WTC11 (cell line): ENCODE measurements around the gene COG5. TPM values are rescaled to one million over a fixed set of nuclear protein-coding genes. Genes with fewer than 3 reads are reported as not detected.

ENCODE experiments used
- ATAC-seq: fragments of 200-7000 bp; cut with Tn5 transposase; 2 replicates; pipeline ENCODE4 v1.10.0; 2021; ENCODE audit warnings: mild to moderate bottlenecking, moderate library complexity
- CTCF ChIA-PET: fragments of 300-600 bp; sonication (Branson Sonifier 250); formaldehyde crosslinking; loops from one replicate; lab custom pipeline; 2021; ENCODE audit warnings: antibody characterized with exemption; lab: Charles Lee
- POLR2A ChIA-PET: fragments of 350-600 bp; sonication (Branson Sonifier 250); formaldehyde crosslinking; loops from one replicate; lab custom pipeline; 2021; ENCODE audit warnings: antibody characterized with exemption; lab: Charles Lee
- DNase-seq: peaks from one replicate; pipeline ENCODE4 v3.0.0; 2021; ENCODE audit warnings: low spot score
- H3K27ac Mint-ChIP-seq: 2 replicates; pipeline ENCODE4 v1.8.0; 2021; ENCODE audit warnings: mixed read lengths
- H3K27me3 Mint-ChIP-seq: 2 replicates; pipeline ENCODE4 v1.8.0; 2021; ENCODE audit warnings: low read depth, mild to moderate bottlenecking, moderate library complexity, mixed read lengths
- H3K36me3 Mint-ChIP-seq: 2 replicates; pipeline ENCODE4 v1.8.0; 2021; ENCODE audit warnings: mixed read lengths
- H3K4me1 Mint-ChIP-seq: 2 replicates; pipeline ENCODE4 v1.8.0; 2022; ENCODE audit warnings: mixed read lengths
- H3K4me3 Mint-ChIP-seq: 2 replicates; pipeline ENCODE4 v1.8.0; 2021; ENCODE audit warnings: mild to moderate bottlenecking, moderate library complexity, mixed read lengths
- H3K9me3 Mint-ChIP-seq: 2 replicates; pipeline ENCODE4 v1.8.0; 2021; ENCODE audit warnings: mixed read lengths
- CREM ChIP-seq: sonication (generic); formaldehyde crosslinking; IDR thresholded peaks from 2 replicates; pipeline ENCODE4 v1.8.1; 2022; ENCODE audit warnings: mild to moderate bottlenecking, missing genetic modification reagents, moderate library complexity
- FOXK1 ChIP-seq: sonication (generic); formaldehyde crosslinking; IDR thresholded peaks from 2 replicates; pipeline ENCODE4 v1.8.0; 2022; ENCODE audit warnings: mild to moderate bottlenecking, moderate library complexity, missing genetic modification reagents
- GTF2I ChIP-seq: fragments of 250-450 bp; sonication (Bioruptor Pico); conservative IDR thresholded peaks from 2 replicates; pipeline ENCODE4 v1.4.0; 2021; ENCODE audit warnings: mild to moderate bottlenecking
- HMGA2 ChIP-seq: fragments of 250-450 bp; sonication (Bioruptor Pico); IDR thresholded peaks from 2 replicates; pipeline ENCODE4 v1.4.0; 2021; ENCODE audit warnings: mild to moderate bottlenecking, moderate library complexity
- PRRX2 ChIP-seq: fragments of 250-450 bp; sonication (Bioruptor Pico); IDR thresholded peaks from 2 replicates; pipeline ENCODE4 v1.8.0; 2021; ENCODE audit warnings: mild to moderate bottlenecking
- SMAD3 ChIP-seq: sonication (generic); formaldehyde crosslinking; IDR thresholded peaks from 2 replicates; pipeline ENCODE4 v1.8.0; 2022; ENCODE audit warnings: missing genetic modification reagents, mild to moderate bottlenecking, borderline replicate concordance
- SMAD4 ChIP-seq: sonication (generic); formaldehyde crosslinking; IDR thresholded peaks from 2 replicates; pipeline ENCODE4 v1.8.0; 2022; ENCODE audit warnings: mild to moderate bottlenecking, missing genetic modification reagents
- TEAD1 ChIP-seq: sonication (generic); formaldehyde crosslinking; IDR thresholded peaks from 2 replicates; pipeline ENCODE4 v1.8.0; 2022; ENCODE audit warnings: mild to moderate bottlenecking, missing genetic modification reagents
- ZNF232 ChIP-seq: sonication (generic); formaldehyde crosslinking; IDR thresholded peaks from 2 replicates; pipeline ENCODE4 v1.8.0; 2022; ENCODE audit warnings: mild to moderate bottlenecking, missing genetic modification reagents
- ZNF423 ChIP-seq: fragments of 250-450 bp; sonication (Bioruptor Pico); IDR thresholded peaks from 2 replicates; pipeline ENCODE4 v2.1.2; 2022; ENCODE audit warnings: mild to moderate bottlenecking, moderate library complexity
- total RNA-seq: library from RNA; stranded (reverse); gene quantifications from 3 replicates; pipeline ENCODE4 v1.2.3, GENCODE V29; 2021
- TF ChIP-seq, protein P1 (sequence below): fragments of 250-450 bp; sonication (Bioruptor Pico); IDR thresholded peaks from 2 replicates; pipeline ENCODE4 v1.9.0; 2021; ENCODE audit warnings: mild to moderate bottlenecking, borderline replicate concordance
- TF ChIP-seq, protein P2 (sequence below): sonication (generic); formaldehyde crosslinking; IDR thresholded peaks from 2 replicates; pipeline ENCODE4 v1.8.1; 2022; ENCODE audit warnings: low read depth, mild to moderate bottlenecking, moderate library complexity, missing genetic modification reagents, borderline replicate concordance
- TF ChIP-seq, protein P3 (sequence below): sonication (generic); formaldehyde crosslinking; conservative IDR thresholded peaks from 2 replicates; pipeline ENCODE4 v1.8.1; 2022; ENCODE audit warnings: mild to moderate bottlenecking, missing genetic modification reagents
- TF ChIP-seq, protein P4 (sequence below): fragments of 250-450 bp; sonication (Bioruptor Pico); IDR thresholded peaks from 2 replicates; pipeline ENCODE4 v1.9.0; 2021; ENCODE audit warnings: mild to moderate bottlenecking
- TF ChIP-seq, protein P5 (sequence below): fragments of 200-600 bp; IDR thresholded peaks from 2 replicates; pipeline ENCODE4 v1.8.0; 2022; ENCODE audit warnings: antibody characterized with exemption
- TF ChIP-seq, protein P6 (sequence below): sonication (generic); formaldehyde crosslinking; IDR thresholded peaks from 2 replicates; pipeline ENCODE4 v1.8.1; 2022; ENCODE audit warnings: missing genetic modification reagents, borderline replicate concordance
- TF ChIP-seq, protein P7 (sequence below): sonication (generic); formaldehyde crosslinking; IDR thresholded peaks from 2 replicates; pipeline ENCODE4 v1.8.0; 2023; ENCODE audit warnings: mild to moderate bottlenecking, missing genetic modification reagents
- TF ChIP-seq, protein P8 (sequence below): fragments of 250-450 bp; sonication (Bioruptor Pico); IDR thresholded peaks from 2 replicates; pipeline ENCODE4 v1.9.0; 2021; ENCODE audit warnings: mild to moderate bottlenecking
- TF ChIP-seq, protein P9 (sequence below): sonication (generic); formaldehyde crosslinking; IDR thresholded peaks from 2 replicates; pipeline ENCODE4 v1.8.0; 2022; ENCODE audit warnings: mild to moderate bottlenecking, missing genetic modification reagents

COG5 gene
- total RNA-seq, 1 experiment from 2014 or later = 23.8 TPM

DNA sequence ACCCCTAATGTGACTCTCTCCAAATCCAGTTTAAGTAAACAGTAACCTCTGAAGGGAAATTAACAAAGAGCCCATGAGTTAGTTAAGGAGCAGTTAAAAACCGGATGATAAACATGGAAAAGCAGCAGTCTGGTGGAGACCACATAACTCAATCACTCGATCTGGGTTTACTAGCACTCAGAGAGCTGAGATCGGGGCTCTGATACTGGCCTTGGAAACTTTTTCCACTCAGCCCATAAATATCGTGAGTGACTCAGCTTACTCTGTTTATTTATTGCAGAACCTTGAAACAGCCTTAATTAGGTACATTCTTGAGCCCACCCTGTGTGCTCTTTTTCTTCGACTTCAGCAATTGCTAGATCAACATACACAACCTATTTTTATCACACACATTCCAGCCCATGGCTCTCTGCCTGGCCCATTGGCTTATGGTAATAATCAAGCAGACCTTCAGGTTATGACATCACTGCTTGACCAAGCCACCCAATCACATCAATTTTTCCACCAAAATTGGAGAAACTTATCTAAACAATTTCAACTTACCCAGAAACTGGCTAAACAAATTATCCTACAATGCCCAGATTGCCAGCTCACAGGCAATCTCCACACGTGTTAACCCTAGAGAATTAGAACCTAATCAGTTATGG, 176.0 kb downstream of the COG5 start:
- ATAC-seq = no peak; the same call in 1 of the 2 replicates
- DNase-seq = no peak
- H3K36me3 Mint-ChIP-seq = peaks cover 13% of the 10 kb centered on the region
- no peaks in the 10 kb centered on the region; the same call in 1 of the 2 replicates for H3K27me3 Mint-ChIP-seq
- ChIA-PET CTCF (no interaction called here), POLR2A (no interaction called here)
- H3K27ac Mint-ChIP-seq = peak overlapping the region; percentile 69; the same call in 1 of the 2 replicates
- H3K9me3 Mint-ChIP-seq = peaks cover 16% of the 10 kb centered on the region
- H3K4me1 Mint-ChIP-seq = peaks cover 56% of the 10 kb centered on the region
- no peak overlapping the region for H3K4me3 Mint-ChIP-seq
- TF ChIP-seq, protein P1, sequence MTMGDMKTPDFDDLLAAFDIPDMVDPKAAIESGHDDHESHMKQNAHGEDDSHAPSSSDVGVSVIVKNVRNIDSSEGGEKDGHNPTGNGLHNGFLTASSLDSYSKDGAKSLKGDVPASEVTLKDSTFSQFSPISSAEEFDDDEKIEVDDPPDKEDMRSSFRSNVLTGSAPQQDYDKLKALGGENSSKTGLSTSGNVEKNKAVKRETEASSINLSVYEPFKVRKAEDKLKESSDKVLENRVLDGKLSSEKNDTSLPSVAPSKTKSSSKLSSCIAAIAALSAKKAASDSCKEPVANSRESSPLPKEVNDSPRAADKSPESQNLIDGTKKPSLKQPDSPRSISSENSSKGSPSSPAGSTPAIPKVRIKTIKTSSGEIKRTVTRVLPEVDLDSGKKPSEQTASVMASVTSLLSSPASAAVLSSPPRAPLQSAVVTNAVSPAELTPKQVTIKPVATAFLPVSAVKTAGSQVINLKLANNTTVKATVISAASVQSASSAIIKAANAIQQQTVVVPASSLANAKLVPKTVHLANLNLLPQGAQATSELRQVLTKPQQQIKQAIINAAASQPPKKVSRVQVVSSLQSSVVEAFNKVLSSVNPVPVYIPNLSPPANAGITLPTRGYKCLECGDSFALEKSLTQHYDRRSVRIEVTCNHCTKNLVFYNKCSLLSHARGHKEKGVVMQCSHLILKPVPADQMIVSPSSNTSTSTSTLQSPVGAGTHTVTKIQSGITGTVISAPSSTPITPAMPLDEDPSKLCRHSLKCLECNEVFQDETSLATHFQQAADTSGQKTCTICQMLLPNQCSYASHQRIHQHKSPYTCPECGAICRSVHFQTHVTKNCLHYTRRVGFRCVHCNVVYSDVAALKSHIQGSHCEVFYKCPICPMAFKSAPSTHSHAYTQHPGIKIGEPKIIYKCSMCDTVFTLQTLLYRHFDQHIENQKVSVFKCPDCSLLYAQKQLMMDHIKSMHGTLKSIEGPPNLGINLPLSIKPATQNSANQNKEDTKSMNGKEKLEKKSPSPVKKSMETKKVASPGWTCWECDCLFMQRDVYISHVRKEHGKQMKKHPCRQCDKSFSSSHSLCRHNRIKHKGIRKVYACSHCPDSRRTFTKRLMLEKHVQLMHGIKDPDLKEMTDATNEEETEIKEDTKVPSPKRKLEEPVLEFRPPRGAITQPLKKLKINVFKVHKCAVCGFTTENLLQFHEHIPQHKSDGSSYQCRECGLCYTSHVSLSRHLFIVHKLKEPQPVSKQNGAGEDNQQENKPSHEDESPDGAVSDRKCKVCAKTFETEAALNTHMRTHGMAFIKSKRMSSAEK (CRISPR knock-in tag) = no peak
- no peak for TF ChIP-seq ZNF423
- TF ChIP-seq, protein P2, sequence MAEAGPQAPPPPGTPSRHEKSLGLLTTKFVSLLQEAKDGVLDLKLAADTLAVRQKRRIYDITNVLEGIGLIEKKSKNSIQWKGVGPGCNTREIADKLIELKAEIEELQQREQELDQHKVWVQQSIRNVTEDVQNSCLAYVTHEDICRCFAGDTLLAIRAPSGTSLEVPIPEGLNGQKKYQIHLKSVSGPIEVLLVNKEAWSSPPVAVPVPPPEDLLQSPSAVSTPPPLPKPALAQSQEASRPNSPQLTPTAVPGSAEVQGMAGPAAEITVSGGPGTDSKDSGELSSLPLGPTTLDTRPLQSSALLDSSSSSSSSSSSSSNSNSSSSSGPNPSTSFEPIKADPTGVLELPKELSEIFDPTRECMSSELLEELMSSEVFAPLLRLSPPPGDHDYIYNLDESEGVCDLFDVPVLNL (CRISPR knock-in tag) = no peak
- TF ChIP-seq, protein P3, sequence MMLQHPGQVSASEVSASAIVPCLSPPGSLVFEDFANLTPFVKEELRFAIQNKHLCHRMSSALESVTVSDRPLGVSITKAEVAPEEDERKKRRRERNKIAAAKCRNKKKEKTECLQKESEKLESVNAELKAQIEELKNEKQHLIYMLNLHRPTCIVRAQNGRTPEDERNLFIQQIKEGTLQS = no peak
- no peak for TF ChIP-seq CREM
- no peak for TF ChIP-seq GTF2I (CRISPR knock-in tag)
- TF ChIP-seq, protein P4, sequence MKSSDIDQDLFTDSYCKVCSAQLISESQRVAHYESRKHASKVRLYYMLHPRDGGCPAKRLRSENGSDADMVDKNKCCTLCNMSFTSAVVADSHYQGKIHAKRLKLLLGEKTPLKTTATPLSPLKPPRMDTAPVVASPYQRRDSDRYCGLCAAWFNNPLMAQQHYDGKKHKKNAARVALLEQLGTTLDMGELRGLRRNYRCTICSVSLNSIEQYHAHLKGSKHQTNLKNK (CRISPR knock-in tag) = no peak
- TF ChIP-seq, protein P5, sequence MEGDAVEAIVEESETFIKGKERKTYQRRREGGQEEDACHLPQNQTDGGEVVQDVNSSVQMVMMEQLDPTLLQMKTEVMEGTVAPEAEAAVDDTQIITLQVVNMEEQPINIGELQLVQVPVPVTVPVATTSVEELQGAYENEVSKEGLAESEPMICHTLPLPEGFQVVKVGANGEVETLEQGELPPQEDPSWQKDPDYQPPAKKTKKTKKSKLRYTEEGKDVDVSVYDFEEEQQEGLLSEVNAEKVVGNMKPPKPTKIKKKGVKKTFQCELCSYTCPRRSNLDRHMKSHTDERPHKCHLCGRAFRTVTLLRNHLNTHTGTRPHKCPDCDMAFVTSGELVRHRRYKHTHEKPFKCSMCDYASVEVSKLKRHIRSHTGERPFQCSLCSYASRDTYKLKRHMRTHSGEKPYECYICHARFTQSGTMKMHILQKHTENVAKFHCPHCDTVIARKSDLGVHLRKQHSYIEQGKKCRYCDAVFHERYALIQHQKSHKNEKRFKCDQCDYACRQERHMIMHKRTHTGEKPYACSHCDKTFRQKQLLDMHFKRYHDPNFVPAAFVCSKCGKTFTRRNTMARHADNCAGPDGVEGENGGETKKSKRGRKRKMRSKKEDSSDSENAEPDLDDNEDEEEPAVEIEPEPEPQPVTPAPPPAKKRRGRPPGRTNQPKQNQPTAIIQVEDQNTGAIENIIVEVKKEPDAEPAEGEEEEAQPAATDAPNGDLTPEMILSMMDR = no peak
- TF ChIP-seq SMAD4 = no peak
- no peak for TF ChIP-seq PRRX2 (CRISPR knock-in tag)
- no peak for TF ChIP-seq FOXK1 (CRISPR knock-in tag)
- no peak for TF ChIP-seq HMGA2 (CRISPR knock-in tag)
- no peak for TF ChIP-seq SMAD3
- TF ChIP-seq, protein P6, sequence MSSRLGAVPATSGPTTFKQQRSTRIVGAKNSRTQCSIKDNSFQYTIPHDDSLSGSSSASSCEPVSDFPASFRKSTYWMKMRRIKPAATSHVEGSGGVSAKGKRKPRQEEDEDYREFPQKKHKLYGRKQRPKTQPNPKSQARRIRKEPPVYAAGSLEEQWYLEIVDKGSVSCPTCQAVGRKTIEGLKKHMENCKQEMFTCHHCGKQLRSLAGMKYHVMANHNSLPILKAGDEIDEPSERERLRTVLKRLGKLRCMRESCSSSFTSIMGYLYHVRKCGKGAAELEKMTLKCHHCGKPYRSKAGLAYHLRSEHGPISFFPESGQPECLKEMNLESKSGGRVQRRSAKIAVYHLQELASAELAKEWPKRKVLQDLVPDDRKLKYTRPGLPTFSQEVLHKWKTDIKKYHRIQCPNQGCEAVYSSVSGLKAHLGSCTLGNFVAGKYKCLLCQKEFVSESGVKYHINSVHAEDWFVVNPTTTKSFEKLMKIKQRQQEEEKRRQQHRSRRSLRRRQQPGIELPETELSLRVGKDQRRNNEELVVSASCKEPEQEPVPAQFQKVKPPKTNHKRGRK (CRISPR knock-in tag) = no peak
- TF ChIP-seq TEAD1 (CRISPR knock-in tag) = no peak

DNA sequence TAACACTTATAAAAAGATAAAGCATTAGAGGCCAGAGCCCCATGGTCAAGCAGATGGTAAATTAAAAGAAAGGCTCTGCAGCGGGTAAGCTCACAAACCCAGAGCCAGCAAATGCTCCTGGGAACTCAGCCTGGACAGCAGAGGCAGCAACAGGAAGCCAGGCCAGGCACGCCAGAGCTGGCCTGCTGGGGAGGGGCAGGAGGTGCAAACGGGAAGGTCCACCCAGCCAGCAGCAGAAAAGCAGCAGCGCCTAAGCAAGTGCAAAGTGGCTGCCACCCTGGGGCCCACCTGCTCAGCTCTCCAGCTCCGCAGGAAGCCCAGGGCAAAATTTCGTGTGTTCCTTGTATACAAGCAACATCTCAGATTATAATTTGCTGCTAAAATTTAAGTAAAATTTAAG, 176.6 kb downstream of the COG5 start:
- Mint-ChIP-seq H3K4me3 (no peak overlapping the region), H3K27ac (no peak overlapping the region), H3K9me3 (peaks cover 16% of the 10 kb centered on the region), H3K36me3 (peaks cover 13% of the 10 kb centered on the region), H3K4me1 (peaks cover 56% of the 10 kb centered on the region), H3K27me3 (no peaks in the 10 kb centered on the region; the same call in 1 of the 2 replicates)
- TF ChIP-seq, protein P7, sequence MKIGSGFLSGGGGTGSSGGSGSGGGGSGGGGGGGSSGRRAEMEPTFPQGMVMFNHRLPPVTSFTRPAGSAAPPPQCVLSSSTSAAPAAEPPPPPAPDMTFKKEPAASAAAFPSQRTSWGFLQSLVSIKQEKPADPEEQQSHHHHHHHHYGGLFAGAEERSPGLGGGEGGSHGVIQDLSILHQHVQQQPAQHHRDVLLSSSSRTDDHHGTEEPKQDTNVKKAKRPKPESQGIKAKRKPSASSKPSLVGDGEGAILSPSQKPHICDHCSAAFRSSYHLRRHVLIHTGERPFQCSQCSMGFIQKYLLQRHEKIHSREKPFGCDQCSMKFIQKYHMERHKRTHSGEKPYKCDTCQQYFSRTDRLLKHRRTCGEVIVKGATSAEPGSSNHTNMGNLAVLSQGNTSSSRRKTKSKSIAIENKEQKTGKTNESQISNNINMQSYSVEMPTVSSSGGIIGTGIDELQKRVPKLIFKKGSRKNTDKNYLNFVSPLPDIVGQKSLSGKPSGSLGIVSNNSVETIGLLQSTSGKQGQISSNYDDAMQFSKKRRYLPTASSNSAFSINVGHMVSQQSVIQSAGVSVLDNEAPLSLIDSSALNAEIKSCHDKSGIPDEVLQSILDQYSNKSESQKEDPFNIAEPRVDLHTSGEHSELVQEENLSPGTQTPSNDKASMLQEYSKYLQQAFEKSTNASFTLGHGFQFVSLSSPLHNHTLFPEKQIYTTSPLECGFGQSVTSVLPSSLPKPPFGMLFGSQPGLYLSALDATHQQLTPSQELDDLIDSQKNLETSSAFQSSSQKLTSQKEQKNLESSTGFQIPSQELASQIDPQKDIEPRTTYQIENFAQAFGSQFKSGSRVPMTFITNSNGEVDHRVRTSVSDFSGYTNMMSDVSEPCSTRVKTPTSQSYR = no peak
- TF ChIP-seq, protein P8, sequence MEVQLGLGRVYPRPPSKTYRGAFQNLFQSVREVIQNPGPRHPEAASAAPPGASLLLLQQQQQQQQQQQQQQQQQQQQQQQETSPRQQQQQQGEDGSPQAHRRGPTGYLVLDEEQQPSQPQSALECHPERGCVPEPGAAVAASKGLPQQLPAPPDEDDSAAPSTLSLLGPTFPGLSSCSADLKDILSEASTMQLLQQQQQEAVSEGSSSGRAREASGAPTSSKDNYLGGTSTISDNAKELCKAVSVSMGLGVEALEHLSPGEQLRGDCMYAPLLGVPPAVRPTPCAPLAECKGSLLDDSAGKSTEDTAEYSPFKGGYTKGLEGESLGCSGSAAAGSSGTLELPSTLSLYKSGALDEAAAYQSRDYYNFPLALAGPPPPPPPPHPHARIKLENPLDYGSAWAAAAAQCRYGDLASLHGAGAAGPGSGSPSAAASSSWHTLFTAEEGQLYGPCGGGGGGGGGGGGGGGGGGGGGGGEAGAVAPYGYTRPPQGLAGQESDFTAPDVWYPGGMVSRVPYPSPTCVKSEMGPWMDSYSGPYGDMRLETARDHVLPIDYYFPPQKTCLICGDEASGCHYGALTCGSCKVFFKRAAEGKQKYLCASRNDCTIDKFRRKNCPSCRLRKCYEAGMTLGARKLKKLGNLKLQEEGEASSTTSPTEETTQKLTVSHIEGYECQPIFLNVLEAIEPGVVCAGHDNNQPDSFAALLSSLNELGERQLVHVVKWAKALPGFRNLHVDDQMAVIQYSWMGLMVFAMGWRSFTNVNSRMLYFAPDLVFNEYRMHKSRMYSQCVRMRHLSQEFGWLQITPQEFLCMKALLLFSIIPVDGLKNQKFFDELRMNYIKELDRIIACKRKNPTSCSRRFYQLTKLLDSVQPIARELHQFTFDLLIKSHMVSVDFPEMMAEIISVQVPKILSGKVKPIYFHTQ = no peak
- TF ChIP-seq, protein P9, sequence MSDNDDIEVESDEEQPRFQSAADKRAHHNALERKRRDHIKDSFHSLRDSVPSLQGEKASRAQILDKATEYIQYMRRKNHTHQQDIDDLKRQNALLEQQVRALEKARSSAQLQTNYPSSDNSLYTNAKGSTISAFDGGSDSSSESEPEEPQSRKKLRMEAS (CRISPR knock-in tag) = no peak
- no peak for TF ChIP-seq ZNF232
- POLR2A ChIA-PET = no interaction called here
- ATAC-seq (peak; percentile 84), DNase-seq (peak; percentile 45)
- CTCF ChIA-PET = interaction anchor here (1.7 kb wide), 1 partner anchor 14 kb away, joined by 5 read pairs; no protein-coding TSS in a partner anchor
